ENCODE data around the gene SLC25A1.

The SLC25A1 gene

DNA sequence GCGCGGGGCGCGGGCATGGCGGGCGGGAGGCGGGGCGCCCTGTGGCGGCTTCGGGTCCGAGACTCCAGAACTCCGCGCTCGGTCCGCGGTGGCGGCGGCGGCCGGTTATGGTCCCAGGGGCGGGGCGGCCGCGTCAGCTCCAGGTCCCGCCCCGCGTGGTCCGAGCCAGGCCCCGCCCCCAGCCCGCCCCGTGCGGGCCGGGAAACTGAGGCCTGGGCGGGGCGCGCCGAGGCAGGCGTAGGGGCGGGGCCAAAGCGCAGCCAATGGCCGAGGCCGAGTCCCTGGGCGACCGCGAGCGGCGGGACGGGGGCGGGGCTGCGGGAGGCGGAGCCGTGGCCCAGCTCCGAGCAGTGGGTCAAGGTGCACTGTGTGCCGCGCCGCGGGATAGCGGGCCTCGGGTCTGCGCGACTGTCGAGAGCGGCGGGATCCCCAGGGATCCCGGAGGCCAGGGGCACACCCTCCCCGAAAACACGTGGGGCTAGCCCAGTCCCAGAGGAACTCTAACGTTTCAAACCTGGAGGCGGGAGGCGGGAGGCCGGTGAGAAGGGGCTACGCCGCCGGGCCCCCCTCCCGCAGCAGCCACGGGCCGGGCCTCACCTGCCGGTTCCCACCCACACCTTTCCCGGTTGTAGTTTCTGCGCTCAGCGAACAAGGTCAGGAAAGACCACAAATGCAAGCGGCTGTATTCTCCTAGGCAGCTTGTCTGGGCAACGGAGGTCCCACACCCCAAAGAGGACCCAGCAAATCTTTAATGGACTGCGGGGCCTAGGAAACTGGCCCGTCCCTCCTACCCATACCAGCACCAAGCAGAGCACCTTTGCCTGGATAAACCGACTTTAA lies at the start of gene SLC25A1:
TSS of gene SLC25A1 (minus strand) at position 80 of the 840 bp plus-strand sequence. CDS start at position 17, 63 bp downstream.
- peaks cover 17% of the 10 kb centered on the region for H3K36me3 Mint-ChIP-seq (ENCODE audit: low read depth)
- DNase-seq: peak; percentile 94
- no peaks in the 10 kb centered on the region for H3K9me3 Mint-ChIP-seq
- H3K27ac Mint-ChIP-seq: peak within 1 kb of the TSS; percentile 81
- H3K27me3 Mint-ChIP-seq: no peaks in the 10 kb centered on the region
- H3K4me1 Mint-ChIP-seq (ENCODE audit: low read depth): peaks cover 38% of the 10 kb centered on the region
- H3K4me3 Mint-ChIP-seq: peak within 1 kb of the TSS; percentile 74

- no peaks in the 10 kb centered on the region for H3K4me1 Mint-ChIP-seq (ENCODE audit: low read depth)
Measured at GRCh38 chr22:19228179-19228578, 49.6 kb upstream of the SLC25A1 start.

DNA sequence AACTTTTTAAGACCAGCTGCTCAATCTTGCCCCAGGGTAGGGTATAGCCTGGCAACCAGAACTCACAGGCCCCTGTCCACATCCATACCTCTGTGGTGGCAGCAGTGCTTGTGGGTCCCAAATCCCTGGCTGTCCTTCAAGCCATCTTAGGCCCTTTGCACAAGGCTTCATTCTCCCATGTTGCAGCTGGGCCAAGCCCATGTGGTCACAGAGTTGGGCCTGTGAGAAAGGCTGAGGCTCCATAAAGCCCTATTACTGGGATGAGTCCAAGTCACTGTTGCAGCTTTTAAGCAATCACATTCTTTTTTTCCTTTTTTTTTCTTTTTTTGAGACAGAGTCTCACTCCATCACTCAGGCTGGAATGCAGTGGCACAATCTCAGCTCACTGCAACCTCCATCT lies 47.9 kb upstream of the SLC25A1 start:
- no peaks in the 10 kb centered on the region for H3K4me1 Mint-ChIP-seq (ENCODE audit: low read depth)
- DNase-seq: no peak
- no peaks in the 10 kb centered on the region for H3K36me3 Mint-ChIP-seq (ENCODE audit: low read depth)
- no peak overlapping the region for H3K4me3 Mint-ChIP-seq
- no peak overlapping the region for H3K27ac Mint-ChIP-seq
- H3K9me3 Mint-ChIP-seq: no peaks in the 10 kb centered on the region
- no peaks in the 10 kb centered on the region for H3K27me3 Mint-ChIP-seq

More at GRCh38 chr22:19228179-19228578, 49.6 kb upstream of the SLC25A1 start:
- Mint-ChIP-seq H3K9me3 (no peaks in the 10 kb centered on the region), H3K27ac (no peak overlapping the region), H3K36me3 (ENCODE audit: low read depth) (no peaks in the 10 kb centered on the region), H3K27me3 (no peaks in the 10 kb centered on the region), H3K4me3 (no peak overlapping the region)
- DNase-seq: no peak

- Mint-ChIP-seq H3K4me1 (ENCODE audit: low read depth) (no peaks in the 10 kb centered on the region), H3K27ac (no peak overlapping the region), H3K36me3 (ENCODE audit: low read depth) (no peaks in the 10 kb centered on the region), H3K9me3 (no peaks in the 10 kb centered on the region), H3K27me3 (no peaks in the 10 kb centered on the region), H3K4me3 (no peak overlapping the region)
- DNase-seq: no peak
Measured at GRCh38 chr22:19225560-19225959, 47.0 kb upstream of the SLC25A1 start.

- no peak overlapping the region for H3K27ac Mint-ChIP-seq
- no peaks in the 10 kb centered on the region for H3K4me1 Mint-ChIP-seq (ENCODE audit: low read depth)
- H3K4me3 Mint-ChIP-seq: no peak overlapping the region
- no peaks in the 10 kb centered on the region for H3K27me3 Mint-ChIP-seq
- DNase-seq: no peak
- no peaks in the 10 kb centered on the region for H3K9me3 Mint-ChIP-seq
- H3K36me3 Mint-ChIP-seq (ENCODE audit: low read depth): no peaks in the 10 kb centered on the region
Measured at GRCh38 chr22:19224985-19225384, 46.4 kb upstream of the SLC25A1 start.

- Mint-ChIP-seq H3K36me3 (ENCODE audit: low read depth) (no peaks in the 10 kb centered on the region), H3K4me1 (ENCODE audit: low read depth) (no peaks in the 10 kb centered on the region), H3K27me3 (no peaks in the 10 kb centered on the region), H3K9me3 (no peaks in the 10 kb centered on the region), H3K27ac (no peak overlapping the region), H3K4me3 (no peak overlapping the region)
- no peak for DNase-seq
Measured at GRCh38 chr22:19224557-19224956, 46.0 kb upstream of the SLC25A1 start.

DNA sequence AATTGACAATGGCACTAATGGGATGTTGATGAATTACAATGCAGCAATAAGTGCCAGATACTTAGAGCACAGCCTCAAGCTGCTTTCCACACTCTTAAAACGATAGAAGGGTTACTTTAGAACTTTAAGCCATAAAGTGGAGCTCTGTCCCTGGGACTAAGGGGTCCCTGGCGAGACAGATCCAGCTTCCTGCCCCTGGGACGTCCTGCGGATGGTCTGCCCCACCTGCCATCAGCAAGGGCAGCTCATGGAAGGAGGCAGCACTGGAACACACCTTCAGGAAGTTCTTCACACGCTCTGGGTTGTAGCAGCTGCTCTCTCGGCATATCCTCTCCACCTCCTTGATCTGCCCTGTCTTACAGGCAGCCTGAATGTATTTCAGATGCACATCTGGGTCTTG lies 45.1 kb upstream of the SLC25A1 start:
- DNase-seq: no peak
- Mint-ChIP-seq H3K9me3 (no peaks in the 10 kb centered on the region), H3K27ac (no peak overlapping the region), H3K36me3 (ENCODE audit: low read depth) (no peaks in the 10 kb centered on the region), H3K4me3 (no peak overlapping the region), H3K27me3 (no peaks in the 10 kb centered on the region), H3K4me1 (ENCODE audit: low read depth) (no peaks in the 10 kb centered on the region)

GRCh38 chr22:19223110-19223509 lies 44.6 kb upstream of the SLC25A1 start:
- H3K36me3 Mint-ChIP-seq (ENCODE audit: low read depth): no peaks in the 10 kb centered on the region
- peaks cover under 1% of the 10 kb centered on the region for H3K4me1 Mint-ChIP-seq (ENCODE audit: low read depth)
- no peak for DNase-seq
- H3K27ac Mint-ChIP-seq: no peak overlapping the region
- H3K27me3 Mint-ChIP-seq: no peaks in the 10 kb centered on the region
- no peaks in the 10 kb centered on the region for H3K9me3 Mint-ChIP-seq
- no peak overlapping the region for H3K4me3 Mint-ChIP-seq

DNA sequence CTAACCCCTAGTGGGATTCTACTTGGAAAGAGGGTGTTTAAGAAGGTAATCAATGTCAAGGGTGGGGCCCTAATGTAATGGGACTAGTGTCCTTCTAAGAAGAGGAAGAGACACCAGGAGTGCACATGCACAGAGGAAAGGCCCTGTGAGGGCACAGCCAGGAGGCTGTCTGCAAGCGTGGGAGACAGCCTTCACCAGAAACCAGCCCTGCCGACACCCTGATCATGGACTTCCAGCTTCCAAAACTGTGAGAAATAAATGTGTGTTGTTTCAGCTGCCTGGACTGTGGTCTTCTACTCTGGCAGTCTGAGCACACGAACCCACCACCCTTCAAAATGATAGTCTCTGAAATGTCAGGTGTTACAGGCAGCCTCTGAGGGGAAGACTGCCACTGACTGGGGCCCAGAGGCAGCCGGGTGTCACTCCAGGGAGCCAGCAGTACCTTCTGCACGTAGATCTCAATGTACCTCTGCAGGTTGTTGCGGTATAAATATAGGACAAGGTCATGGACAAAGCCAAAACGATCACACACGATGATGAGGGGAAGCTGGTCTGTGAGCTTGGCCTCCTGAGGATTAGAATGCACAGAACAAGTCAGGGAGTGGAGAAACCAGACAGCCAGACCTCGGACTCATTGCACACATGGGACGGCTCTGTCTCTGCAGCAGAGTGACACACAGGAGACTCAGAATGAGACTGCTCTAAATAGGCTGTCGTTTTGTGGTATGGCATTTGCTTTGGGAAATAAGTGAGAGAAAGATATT lies 43.9 kb upstream of the SLC25A1 start:
- DNase-seq: no peak
- no peaks in the 10 kb centered on the region for H3K9me3 Mint-ChIP-seq
- no peak overlapping the region for H3K27ac Mint-ChIP-seq
- H3K4me3 Mint-ChIP-seq: no peak overlapping the region
- H3K36me3 Mint-ChIP-seq (ENCODE audit: low read depth): no peaks in the 10 kb centered on the region
- H3K4me1 Mint-ChIP-seq (ENCODE audit: low read depth): peaks cover 4% of the 10 kb centered on the region
- H3K27me3 Mint-ChIP-seq: no peaks in the 10 kb centered on the region

DNA sequence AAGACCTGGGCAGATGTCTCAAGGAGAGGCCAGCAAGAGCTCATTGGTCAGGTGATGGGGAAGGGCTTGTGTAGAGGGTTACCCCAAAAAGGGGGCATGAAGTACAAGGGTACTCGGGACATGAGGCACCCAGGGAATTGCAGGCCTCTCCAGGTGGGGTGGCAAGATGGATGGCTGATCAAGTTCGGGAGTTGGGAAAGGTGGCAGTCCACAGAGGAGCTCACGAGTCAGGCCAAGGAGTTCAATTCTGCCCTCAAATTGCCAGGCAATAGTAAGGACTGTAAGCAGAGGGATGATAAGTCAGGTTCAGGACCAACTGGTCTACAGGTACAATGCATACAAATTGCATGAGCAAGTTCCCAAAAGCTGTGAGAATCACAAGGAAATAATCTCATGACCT lies 42.3 kb upstream of the SLC25A1 start:
- H3K9me3 Mint-ChIP-seq: no peaks in the 10 kb centered on the region
- no peaks in the 10 kb centered on the region for H3K27me3 Mint-ChIP-seq
- H3K4me1 Mint-ChIP-seq (ENCODE audit: low read depth): peaks cover 4% of the 10 kb centered on the region
- no peak overlapping the region for H3K4me3 Mint-ChIP-seq
- no peak overlapping the region for H3K27ac Mint-ChIP-seq
- no peak for DNase-seq
- H3K36me3 Mint-ChIP-seq (ENCODE audit: low read depth): no peaks in the 10 kb centered on the region

DNA sequence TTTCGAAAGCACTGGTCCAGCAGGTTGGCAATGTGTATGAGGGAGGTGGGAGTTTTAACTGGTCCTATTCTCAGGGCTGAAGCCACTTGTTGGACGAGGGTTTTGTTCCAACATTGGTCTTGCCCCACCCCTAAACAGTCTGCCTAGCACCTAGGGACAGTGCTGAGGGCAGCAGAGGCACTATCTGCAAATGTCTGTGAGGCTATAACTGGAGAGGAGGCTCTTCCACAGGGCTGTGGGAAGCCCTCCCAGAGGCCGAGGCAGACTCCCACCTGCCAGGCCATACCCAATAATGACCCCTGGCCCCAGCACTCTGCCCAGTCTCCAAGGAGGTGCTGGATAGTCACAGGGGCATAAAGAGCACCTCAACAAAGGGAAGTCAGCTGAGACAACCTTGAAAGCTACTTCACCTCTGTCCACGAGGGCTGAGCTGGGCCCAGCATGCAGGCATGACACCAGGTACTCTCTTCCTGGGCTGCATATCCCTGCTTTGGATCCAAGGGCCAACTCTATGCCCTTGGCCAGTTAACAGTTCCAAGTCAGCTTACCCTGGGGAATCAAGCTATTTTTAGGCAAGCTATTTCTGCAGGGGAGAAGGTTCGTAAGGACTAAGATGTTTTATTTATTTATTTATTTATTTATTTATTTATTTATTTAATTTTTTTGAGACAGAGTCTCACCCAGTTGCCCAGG lies 40.2 kb upstream of the SLC25A1 start:
- H3K36me3 Mint-ChIP-seq (ENCODE audit: low read depth): no peaks in the 10 kb centered on the region
- no peaks in the 10 kb centered on the region for H3K9me3 Mint-ChIP-seq
- H3K4me3 Mint-ChIP-seq: no peak overlapping the region

DNA sequence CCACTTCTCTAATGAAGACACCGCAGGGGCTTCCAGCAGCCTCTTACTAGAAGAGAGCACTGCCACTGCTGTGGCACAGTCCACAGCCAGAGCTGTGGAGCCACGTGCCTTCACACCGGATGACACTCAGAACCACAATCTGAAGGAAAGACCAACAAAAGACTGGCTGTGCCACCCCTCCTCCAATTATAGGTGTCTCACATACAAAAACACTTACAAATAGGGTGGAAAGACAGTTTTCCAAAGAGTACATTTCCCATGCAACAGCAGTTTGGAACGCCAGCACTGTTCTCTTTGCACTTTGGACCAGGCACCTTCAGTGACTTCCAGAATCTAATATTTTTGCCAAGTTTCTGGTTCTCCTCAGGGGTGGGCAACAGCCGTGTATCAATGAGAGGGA lies 38.0 kb upstream of the SLC25A1 start:
- no peaks in the 10 kb centered on the region for H3K36me3 Mint-ChIP-seq (ENCODE audit: low read depth)

More for the DNA sequence above, 40.2 kb upstream of the SLC25A1 start:
- no peak for DNase-seq
- no peak overlapping the region for H3K27ac Mint-ChIP-seq
- H3K27me3 Mint-ChIP-seq: no peaks in the 10 kb centered on the region
- H3K4me1 Mint-ChIP-seq (ENCODE audit: low read depth): peaks cover 4% of the 10 kb centered on the region

GRCh38 chr22:19215360-19215759 lies 36.8 kb upstream of the SLC25A1 start:
- H3K4me1 Mint-ChIP-seq (ENCODE audit: low read depth): peaks cover 4% of the 10 kb centered on the region
- DNase-seq: no peak
- H3K27ac Mint-ChIP-seq: no peak overlapping the region
- H3K4me3 Mint-ChIP-seq: no peak overlapping the region
- no peaks in the 10 kb centered on the region for H3K9me3 Mint-ChIP-seq
- H3K36me3 Mint-ChIP-seq (ENCODE audit: low read depth): no peaks in the 10 kb centered on the region
- no peaks in the 10 kb centered on the region for H3K27me3 Mint-ChIP-seq

More for the DNA sequence above, 38.0 kb upstream of the SLC25A1 start:
- no peak for DNase-seq
- no peak overlapping the region for H3K27ac Mint-ChIP-seq
- peaks cover 4% of the 10 kb centered on the region for H3K4me1 Mint-ChIP-seq (ENCODE audit: low read depth)
- no peaks in the 10 kb centered on the region for H3K9me3 Mint-ChIP-seq
- H3K4me3 Mint-ChIP-seq: no peak overlapping the region
- H3K27me3 Mint-ChIP-seq: no peaks in the 10 kb centered on the region

DNA sequence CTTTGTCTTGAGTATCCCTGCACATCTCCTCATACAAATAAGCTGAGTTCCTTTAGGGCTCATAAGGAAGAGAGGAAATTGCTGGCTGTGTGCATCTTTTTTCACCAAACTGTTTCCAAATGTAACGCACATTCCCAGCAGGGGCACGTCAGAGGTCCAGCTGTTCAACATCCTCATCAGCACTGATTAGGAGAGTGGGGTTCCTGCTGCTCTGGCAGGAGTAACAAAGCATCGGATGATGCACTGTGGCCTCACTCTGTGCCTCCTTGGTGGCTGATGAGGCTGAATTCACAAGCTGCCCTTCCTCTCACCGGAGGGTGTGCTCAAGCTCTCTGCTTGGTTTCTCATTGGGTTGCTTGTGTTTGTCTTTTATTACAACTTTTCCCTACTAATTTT lies 35.5 kb upstream of the SLC25A1 start:
- Mint-ChIP-seq H3K4me3 (no peak overlapping the region), H3K4me1 (ENCODE audit: low read depth) (peaks cover 4% of the 10 kb centered on the region), H3K36me3 (ENCODE audit: low read depth) (no peaks in the 10 kb centered on the region), H3K9me3 (no peaks in the 10 kb centered on the region), H3K27ac (no peak overlapping the region), H3K27me3 (peaks cover 8% of the 10 kb centered on the region)
- no peak for DNase-seq
